ENCODE data around the gene STOX2.

DNA sequence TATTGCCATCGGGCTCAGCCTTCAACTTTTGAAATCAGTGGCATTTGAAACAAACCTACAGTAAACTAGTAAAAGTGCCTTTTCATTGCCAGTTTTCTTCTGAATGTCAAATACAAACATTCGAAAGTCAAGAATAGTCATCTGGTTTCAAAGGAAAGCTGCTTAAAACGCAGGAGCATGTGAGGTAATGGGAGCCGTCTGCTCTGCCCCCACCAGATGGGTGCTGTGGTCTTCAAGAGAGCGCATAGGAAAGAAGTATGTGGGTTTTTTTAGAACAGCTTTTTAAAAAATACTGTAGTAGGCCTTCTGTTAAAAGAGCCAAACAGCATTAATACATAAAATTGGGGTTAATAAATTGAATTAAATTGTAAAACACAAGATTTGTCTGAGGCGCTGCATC lies 88.6 kb downstream of the STOX2 start:
- TF ChIP-seq EZH2 (IDR thresholded peaks at IDR 0.05; ENCODE audit: insufficient read depth, poor library complexity, severe bottlenecking) (no peak), EZH2phosphoT487 (IDR thresholded peaks at IDR 0.05; ENCODE audit: insufficient read depth, low read depth) (no peak)
